ENCODE measurements around the gene SALL2. TPM values are rescaled to one million over a fixed set of nuclear protein-coding genes. Genes with fewer than 3 reads are reported as not detected.

The SALL2 gene
- total RNA-seq, 1 experiment from 2014 or later: 1.5 TPM

GRCh38 chr14:21523203-21523602 is 2.9 kb downstream of the SALL2 start:
- intact Hi-C loops (cut with micrococcal nuclease; ENCODE audit: unreplicated experiment) (no loop called here), in situ Hi-C loops (cut with HindIII; ENCODE audit: low pct_unique_long_range_greater_than_20kb, low sequenced_read_pairs) (no loop called here)
- BruUV-seq (replicated peaks): no TSS peak
- Histone ChIP-seq H3K27me3 (ENCODE audit: control insufficient read depth, insufficient read depth, low read length) (no peaks in the 10 kb centered on the region), H3K9me3 (ENCODE audit: control insufficient read depth, insufficient read depth, low read depth, low read length) (no peaks in the 10 kb centered on the region), H3K36me3 (ENCODE audit: control insufficient read depth, insufficient read depth, low read length) (no peaks in the 10 kb centered on the region), H3K4me3 (ENCODE audit: low read depth in 2 of 2, low read length in 2 of 2) (no peak overlapping the region), H3K27ac (ENCODE audit: low read length) (no peak overlapping the region), H3K4me1 (ENCODE audit: control insufficient read depth, insufficient read depth, low read length) (no peaks in the 10 kb centered on the region)
- DNase-seq (ENCODE audit: low read depth, low spot score) (no peak), ATAC-seq (no peak)
- POLR2A ChIA-PET: no interaction called here
- CTCF ChIA-PET: no interaction called here
- TF ChIP-seq REST (IDR thresholded peaks at IDR 0.05; ENCODE audit: insufficient read depth in 1 of 2, low read depth in 2 of 2, low read length in 1 of 2): no peak
- no peak for TF ChIP-seq CTCF (IDR thresholded peaks at IDR 0.05)
- no peak for TF ChIP-seq POLR2AphosphoS5 (IDR thresholded peaks at IDR 0.05; ENCODE audit: low read depth, low read length)
- no peak for TF ChIP-seq TCF7L2 (IDR thresholded peaks at IDR 0.05; ENCODE audit: low read depth, low read length)
- no peak for TF ChIP-seq SIN3A (IDR thresholded peaks at IDR 0.05; ENCODE audit: borderline replicate concordance, insufficient read depth, low read depth, low read length)

GRCh38 chr14:21521501-21521900 is 4.6 kb downstream of the SALL2 start:
- ChIA-PET POLR2A (no interaction called here), CTCF (no interaction called here)
- TF ChIP-seq CTCF (IDR thresholded peaks at IDR 0.05) (no peak), SIN3A (IDR thresholded peaks at IDR 0.05; ENCODE audit: borderline replicate concordance, insufficient read depth, low read depth, low read length) (no peak), REST (IDR thresholded peaks at IDR 0.05; ENCODE audit: insufficient read depth in 1 of 2, low read depth in 2 of 2, low read length in 1 of 2) (no peak), POLR2AphosphoS5 (IDR thresholded peaks at IDR 0.05; ENCODE audit: low read depth, low read length) (no peak), TCF7L2 (IDR thresholded peaks at IDR 0.05; ENCODE audit: low read depth, low read length) (no peak)
- no peak overlapping the region for H3K4me3 ChIP-seq (ENCODE audit: low read depth in 2 of 2, low read length in 2 of 2)
- no peak for DNase-seq (ENCODE audit: low read depth, low spot score)
- in situ Hi-C loops (cut with HindIII; ENCODE audit: low pct_unique_long_range_greater_than_20kb, low sequenced_read_pairs): no loop called here
- intact Hi-C loops (cut with micrococcal nuclease; ENCODE audit: unreplicated experiment): no loop called here
- no peaks in the 10 kb centered on the region for H3K4me1 ChIP-seq (ENCODE audit: control insufficient read depth, insufficient read depth, low read length)
- H3K9me3 ChIP-seq (ENCODE audit: control insufficient read depth, insufficient read depth, low read depth, low read length): no peaks in the 10 kb centered on the region
- no peaks in the 10 kb centered on the region for H3K36me3 ChIP-seq (ENCODE audit: control insufficient read depth, insufficient read depth, low read length)
- ATAC-seq: no peak
- no peaks in the 10 kb centered on the region for H3K27me3 ChIP-seq (ENCODE audit: control insufficient read depth, insufficient read depth, low read length)
- no TSS peak for BruUV-seq (replicated peaks)
- no peak overlapping the region for H3K27ac ChIP-seq (ENCODE audit: low read length)
